Measurements from ENCODE around the gene POC1B.

POC1B gene

DNA sequence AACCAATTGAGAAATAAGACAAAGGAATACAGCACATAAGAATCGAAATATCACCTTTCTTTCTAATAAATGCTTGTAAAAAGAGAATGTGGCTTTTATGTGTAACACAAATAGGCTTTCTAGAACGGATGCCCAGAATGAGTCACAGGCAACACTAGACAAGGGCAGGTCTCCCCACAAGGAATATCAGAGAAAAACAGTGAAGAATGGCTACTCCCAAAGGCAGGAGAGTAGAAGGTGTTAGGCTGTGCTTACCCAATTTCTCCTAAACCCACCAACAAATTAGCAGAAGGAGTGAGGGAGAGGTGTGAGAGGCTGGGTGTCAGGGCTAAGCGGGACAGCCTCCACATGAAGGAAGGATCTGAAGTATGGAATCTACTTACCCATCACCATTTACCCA is 56.5 kb downstream of the POC1B start:
- in situ Hi-C loops (cut with MboI; ENCODE audit: low sequenced_read_pairs), result no loop called here

- in situ Hi-C loops (cut with MboI; ENCODE audit: low sequenced_read_pairs), result no loop called here
Observed at GRCh38 chr12:89468648-89469326, 57.1 kb downstream of the POC1B start.

GRCh38 chr12:89468017-89468416 is 57.8 kb downstream of the POC1B start:
- in situ Hi-C loops (cut with MboI; ENCODE audit: low sequenced_read_pairs), result no loop called here

DNA sequence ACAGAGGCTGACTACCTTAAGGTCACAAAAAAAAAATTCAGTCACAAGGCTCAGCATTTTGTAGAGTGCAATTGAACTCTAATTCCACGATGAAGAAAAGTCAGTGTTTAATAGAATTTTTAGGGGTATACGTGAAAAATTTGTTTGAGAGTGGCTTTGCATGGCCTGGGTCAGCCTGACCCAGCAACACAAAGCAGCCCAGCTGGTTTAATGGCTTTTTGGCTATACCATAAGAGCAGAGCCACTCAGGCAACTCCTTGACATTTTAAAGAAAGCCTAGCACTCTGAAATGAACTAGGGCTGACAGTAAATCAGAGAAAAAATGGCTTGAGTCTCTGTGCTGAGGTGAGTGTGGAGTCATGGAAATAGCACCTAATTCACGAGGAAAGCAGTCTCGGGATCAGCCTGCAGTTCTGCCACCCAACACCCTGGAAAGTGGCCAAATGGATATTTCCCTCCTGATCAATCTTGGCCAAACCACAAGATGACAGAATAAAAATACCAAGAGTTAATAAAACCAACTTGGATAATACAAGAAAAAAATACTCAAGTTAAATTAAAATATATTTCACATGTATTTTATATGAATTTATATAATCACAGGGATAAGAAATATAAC is 60.8 kb downstream of the POC1B start:
- in situ Hi-C loops (cut with MboI; ENCODE audit: low sequenced_read_pairs), result no loop called here

DNA sequence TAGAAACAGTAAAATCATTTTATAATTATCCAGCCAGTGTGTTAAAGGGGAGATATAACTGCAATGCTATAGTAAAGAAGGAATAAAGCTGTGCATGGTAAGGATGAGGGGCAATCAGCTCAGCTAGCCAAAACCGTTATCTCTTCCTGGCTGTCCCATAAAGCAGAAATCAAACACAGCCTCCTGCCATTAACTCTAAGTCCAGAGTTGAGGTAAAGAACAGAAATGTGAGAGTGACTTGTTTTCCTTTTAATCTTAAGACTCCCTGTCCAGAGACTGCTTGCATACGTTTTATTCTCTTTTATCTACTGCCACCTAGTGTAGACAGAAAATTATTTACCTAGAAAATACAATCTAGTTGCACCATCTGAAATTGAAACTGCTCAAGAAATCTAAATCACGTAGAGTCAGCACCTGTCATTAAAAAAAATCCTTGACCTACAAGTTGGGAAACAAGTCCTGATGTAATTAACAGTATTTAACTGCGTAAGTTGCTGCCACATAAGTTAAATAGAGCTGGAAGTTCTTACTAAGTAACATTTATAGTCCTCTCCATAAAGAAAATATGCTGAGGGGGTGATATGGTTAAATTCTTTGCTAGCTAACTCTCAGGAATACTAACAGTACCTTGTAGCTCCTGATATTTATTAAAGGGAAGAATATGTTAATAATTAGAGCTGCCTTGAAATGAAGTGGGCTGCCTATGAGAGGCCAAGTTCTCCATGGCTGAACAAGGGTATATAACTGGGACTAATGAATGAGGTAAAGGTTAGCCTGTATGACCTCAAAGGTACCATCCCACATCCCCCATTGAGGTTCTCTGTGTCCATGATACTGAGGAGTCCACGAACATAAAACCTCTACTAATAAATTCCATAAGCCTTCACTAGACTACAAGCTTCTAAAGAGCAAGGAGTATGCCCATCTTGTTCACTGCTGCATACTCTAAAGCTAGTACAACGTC is 63.9 kb downstream of the POC1B start:
- in situ Hi-C loops (cut with MboI; ENCODE audit: low sequenced_read_pairs), result no loop called here

DNA sequence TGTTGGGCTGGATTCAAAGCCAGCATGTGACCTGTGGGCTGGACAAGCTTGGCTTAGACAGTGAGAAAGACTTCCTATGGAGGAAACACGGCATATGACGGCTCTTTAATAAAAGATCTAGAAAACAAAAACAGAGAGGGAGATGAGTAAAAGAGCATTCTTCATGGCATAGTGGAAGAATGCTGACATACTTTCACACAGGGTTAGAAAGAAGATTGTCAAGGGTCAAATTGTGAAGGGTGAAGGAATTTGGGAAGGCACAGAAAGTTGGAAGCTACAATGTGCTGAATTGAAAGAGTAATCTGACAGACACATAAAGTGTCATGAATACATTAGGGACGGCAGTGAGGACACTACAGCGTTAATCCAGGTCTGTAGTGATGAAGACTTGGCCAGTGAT is 64.7 kb downstream of the POC1B start:
- in situ Hi-C loops (cut with MboI; ENCODE audit: low sequenced_read_pairs), result no loop called here

GRCh38 chr12:89459279-89459678 is 66.6 kb downstream of the POC1B start:
- in situ Hi-C loops (cut with MboI; ENCODE audit: low sequenced_read_pairs), result loop anchor here (10.0 kb wide), 2 partner anchors 404 to 434 kb away; no protein-coding TSS in a partner anchor

GRCh38 chr12:89456565-89456964 is 69.3 kb downstream of the POC1B start:
- in situ Hi-C loops (cut with MboI; ENCODE audit: low sequenced_read_pairs), result loop anchor here (10.0 kb wide), 2 partner anchors 402 to 432 kb away; no protein-coding TSS in a partner anchor

DNA sequence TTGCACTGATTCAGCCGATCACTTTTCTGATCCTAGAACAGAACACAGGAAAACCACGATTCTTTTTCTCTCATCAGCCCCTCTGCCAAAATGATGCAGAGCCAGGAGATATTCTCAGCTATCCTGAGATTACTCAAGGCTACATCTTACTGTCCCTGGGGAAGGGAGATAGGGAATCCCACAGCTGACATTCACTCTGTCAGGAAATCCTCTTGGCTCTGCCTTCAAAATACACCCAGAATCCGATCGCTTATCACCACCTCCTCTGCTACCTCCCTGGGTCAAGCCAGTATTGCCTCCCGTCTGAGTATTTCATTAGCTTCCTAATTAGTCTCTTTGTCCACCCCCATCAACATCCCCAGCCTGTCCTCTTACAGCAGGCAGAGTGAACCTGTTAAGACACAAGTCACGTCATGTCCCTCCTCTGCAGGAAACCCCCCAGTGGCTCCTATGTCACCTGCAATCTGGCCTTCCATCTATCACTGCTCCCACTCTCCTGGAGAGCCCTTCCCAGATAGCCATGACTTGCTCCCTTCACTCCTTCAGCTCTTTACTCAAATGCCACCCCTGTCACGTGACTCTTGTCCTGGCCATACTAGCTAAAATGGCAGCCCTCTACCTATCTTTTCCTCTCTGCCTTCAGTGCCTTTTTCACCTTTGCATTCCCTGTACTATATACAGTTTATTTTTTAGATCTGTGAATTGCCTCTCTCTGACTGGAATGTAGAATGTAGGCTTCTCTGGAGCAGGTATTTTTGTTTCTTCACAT is 71.6 kb downstream of the POC1B start:
- in situ Hi-C loops (cut with MboI; ENCODE audit: low sequenced_read_pairs), result loop anchor here (10.0 kb wide), 2 partner anchors 399 to 429 kb away; no protein-coding TSS in a partner anchor

DNA sequence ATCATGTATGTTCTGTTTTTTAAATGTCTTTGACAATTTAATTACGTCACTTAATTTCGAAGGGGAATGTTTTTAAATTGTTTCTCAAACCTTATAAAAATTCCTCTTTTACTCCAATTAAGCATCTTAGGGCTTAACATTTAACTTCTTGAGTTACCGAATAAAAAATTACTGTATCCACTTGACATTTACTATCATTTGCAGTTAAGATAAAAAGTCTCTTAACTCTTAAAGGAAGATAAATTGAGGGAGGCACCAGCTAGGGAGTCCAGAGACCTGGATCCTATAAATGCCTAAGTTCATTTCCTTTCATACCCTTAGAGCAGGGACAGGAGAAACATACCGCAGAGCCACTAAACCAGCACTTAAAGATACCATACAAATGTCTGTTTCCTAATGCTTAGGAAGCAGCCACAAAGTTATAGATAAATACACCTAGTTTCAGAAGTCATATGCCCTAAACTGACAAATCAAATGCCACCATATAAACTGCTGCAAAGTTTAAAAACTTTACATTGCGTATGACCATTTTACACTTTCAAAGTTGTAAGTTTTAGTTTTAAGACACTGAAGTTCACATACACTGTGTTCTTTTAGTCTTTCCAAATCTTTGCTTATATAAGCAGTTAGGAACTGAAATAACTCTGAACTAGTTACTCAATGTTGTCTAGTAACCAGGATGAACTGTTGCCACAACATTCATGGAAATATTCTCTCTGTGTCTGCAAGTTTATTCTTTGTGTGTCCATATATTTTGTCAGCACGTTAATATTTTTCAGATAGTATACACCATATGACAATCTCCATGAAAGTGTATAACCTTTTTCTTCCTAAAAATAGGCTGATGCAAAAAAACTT is 72.5 kb downstream of the POC1B start:
- in situ Hi-C loops (cut with MboI; ENCODE audit: low sequenced_read_pairs), result loop anchor here (10.0 kb wide), 2 partner anchors 399 to 429 kb away; no protein-coding TSS in a partner anchor

GRCh38 chr12:89451841-89452251 is 74.0 kb downstream of the POC1B start:
- in situ Hi-C loops (cut with MboI; ENCODE audit: low sequenced_read_pairs), result loop anchor here (10.0 kb wide), 2 partner anchors 397 to 427 kb away; no protein-coding TSS in a partner anchor

- in situ Hi-C loops (cut with MboI; ENCODE audit: low sequenced_read_pairs), result loop anchor here (10.0 kb wide), 2 partner anchors 396 to 426 kb away; no protein-coding TSS in a partner anchor
Observed at GRCh38 chr12:89450907-89451306, 74.9 kb downstream of the POC1B start.

DNA sequence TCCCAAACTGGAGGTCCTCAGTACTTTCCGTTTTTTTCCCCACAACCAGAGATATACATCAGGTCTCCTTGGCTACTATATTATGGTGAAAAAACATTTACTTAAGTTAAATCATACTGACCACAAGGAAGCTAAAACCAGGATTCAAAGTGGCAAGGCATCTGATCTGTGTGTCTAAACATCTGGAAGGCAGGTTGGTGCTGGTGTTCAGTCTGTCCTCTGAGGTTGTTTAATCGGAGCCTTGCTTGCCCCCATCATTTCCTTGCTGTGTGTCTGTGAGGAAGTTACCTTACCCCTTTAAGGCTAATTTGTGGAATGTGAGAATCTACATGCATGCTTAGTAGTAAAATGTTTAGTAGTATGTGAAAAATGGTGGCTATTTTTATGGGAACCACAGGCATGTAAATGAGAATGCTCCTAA is 76.9 kb downstream of the POC1B start:
- in situ Hi-C loops (cut with MboI; ENCODE audit: low sequenced_read_pairs), result no loop called here

DNA sequence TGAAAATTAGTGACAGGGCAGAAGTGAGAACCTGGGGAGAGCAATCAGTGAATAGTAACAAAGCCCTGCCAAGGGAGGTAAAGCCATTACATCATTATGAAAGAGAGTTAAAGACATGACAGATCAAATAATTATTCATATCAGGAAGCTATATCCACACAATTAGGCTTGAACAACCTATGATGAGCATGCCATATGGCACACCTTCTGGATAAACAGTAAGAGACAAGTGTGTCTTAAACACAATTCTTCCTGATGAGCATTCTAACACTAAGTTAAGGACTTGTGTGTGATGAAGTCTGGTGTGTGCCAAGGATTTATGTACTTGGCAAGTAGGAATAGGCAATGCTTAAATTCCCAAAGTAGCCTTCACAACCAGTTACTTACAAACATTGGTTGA is 77.3 kb downstream of the POC1B start:
- in situ Hi-C loops (cut with MboI; ENCODE audit: low sequenced_read_pairs), result no loop called here

DNA sequence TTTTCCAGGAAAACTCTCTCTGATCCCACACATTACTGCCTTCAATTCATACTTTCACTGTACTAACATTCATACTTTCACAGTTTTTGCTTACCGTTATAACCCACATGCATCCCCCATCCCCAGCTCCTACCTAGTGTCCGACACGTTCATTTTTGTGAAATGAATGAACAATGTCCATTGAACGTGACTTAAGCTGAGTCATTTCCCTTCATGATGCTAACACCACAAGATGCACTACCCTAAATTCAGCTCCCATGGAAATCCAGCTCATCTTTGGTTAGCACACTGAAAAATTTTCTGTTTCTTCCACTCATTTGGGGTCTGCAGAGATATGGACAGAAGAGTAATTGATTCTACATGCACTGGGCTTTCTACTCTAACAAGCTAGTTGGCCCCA is 85.9 kb downstream of the POC1B start:
- in situ Hi-C loops (cut with MboI; ENCODE audit: low sequenced_read_pairs), result no loop called here

DNA sequence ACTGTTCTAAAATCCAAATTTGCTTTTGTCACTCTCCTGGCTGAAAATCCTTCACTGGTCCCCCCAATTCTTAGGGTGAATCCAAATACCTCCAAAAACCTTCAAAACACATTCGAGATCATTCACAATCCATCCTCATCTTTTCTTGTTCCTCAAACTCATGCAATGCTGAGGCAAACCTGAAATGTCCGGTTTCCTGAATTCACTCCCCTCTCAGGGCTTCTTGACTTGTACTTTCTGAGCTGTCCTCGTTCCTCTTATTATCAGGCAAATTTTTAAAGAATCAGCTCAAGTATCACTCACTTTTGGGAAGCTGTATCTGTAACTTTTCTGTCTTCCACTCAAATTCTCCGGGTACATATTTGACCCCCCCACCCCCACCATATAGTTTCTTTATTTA is 88.6 kb downstream of the POC1B start:
- in situ Hi-C loops (cut with MboI; ENCODE audit: low sequenced_read_pairs), result no loop called here

DNA sequence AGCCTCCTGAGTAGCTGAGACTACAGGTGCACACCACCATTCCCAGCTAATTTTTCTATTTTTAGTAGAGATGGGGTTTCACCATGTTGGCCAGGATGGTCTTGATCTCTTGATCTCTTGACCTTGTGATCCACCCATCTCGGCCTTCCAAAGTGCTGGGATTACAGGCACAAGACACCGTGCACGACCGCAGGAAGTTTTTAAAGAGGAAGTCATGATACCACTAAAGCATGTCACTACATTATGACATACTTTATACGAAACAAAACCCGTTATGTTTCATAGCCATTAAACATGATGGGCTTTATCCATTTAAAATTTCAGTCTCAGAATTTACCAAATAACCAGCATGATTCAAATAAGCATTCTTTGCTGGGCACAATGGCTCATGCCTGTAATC is 89.8 kb downstream of the POC1B start:
- in situ Hi-C loops (cut with MboI; ENCODE audit: low sequenced_read_pairs), result no loop called here

DNA sequence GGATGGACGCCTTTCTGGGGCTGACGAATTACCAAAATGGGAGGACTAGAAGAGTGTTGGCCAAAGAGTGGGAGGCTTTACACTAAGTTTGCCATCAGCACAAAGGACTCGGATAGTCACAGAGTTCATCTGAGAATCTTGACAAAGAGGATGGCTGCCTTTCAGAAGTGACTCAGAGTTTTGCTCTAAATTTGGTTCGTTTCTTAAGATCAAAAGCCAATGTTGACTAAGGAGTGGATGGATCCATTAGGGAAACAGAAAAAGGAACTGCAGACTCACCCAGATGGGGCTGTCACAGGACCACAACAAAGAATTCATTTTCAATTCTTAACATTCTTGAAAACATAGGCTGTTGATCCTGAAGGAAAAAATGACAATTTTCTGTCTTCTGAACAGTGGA is 92.2 kb downstream of the POC1B start:
- in situ Hi-C loops (cut with MboI; ENCODE audit: low sequenced_read_pairs), result no loop called here

GRCh38 chr12:89432396-89432795 is 93.5 kb downstream of the POC1B start:
- in situ Hi-C loops (cut with MboI; ENCODE audit: low sequenced_read_pairs), result no loop called here
